Hindlimb muscle (tissue), 1 donor: ENCODE results near the gene TMEM41A. TPM values are rescaled to one million over a fixed set of nuclear protein-coding genes. Genes with fewer than 3 reads are reported as not detected.

Source experiments
- polyA plus RNA-seq: library from polyadenylated mRNA; unstranded; fragments of 120-200 nt; gene quantifications from one replicate; pipeline ENCODE4 v1.2.1, GENCODE V29; 2013; ENCODE audit not compliant: insufficient read length

TMEM41A gene
- polyA plus RNA-seq, 1 donor: 18.3 TPM

Other genes with a start within 250 kb of the TMEM41A start
- 3.2 TPM for gene EHHADH, start 245.0 kb downstream of the TMEM41A start, polyA plus RNA-seq
- 14.0 TPM for gene MAP3K13, start 135.9 kb downstream of the TMEM41A start, polyA plus RNA-seq
- gene LIPH, start 53.6 kb upstream of the TMEM41A start, polyA plus RNA-seq: 0.25 TPM
- 35.3 TPM for gene SENP2, start 87.3 kb upstream of the TMEM41A start, polyA plus RNA-seq